GM12878 (cell line): ENCODE measurements around the gene MYOD1. TPM values are rescaled to one million over a fixed set of nuclear protein-coding genes. Genes with fewer than 3 reads are reported as not detected.

Source experiments
- ATAC-seq: fragments of 200-7000 bp; cut with Tn5 transposase; 3 replicates; pipeline ENCODE4 v1.9.1; 2020; ENCODE audit warnings: mild to moderate bottlenecking, moderate library complexity
- BruUV-seq: library from RNA; stranded (reverse); fragments of 400-500 nt; replicated peaks from 2 replicates; lab custom pipeline; 2021; lab: Mats Ljungman, UMichigan
- CTCF ChIA-PET: fragments of 300-600 bp; sonication (Branson Sonifier 250); formaldehyde crosslinking; extraction: SDS; loops from one replicate; lab custom pipeline; 2021; ENCODE audit warnings: inconsistent platforms; lab: Yijun Ruan, JAX
- POLR2A ChIA-PET: fragments of 350-600 bp; formaldehyde crosslinking; extraction: SDS; loops from one replicate; lab custom pipeline; 2021; ENCODE audit warnings: inconsistent platforms; lab: Charles Lee
- RAD21 ChIA-PET: fragments of 300-600 bp; sonication (Branson Sonifier 250); formaldehyde crosslinking; loops from one replicate; lab custom pipeline; 2023; ENCODE audit warnings: antibody characterized with exemption; ENCODE audit not compliant: unreplicated experiment; lab: Charles Lee
- SMC1A ChIA-PET: fragments of 300-600 bp; sonication (Branson Sonifier 250); formaldehyde crosslinking; loops from one replicate; lab custom pipeline; 2023; ENCODE audit not compliant: unreplicated experiment, uncharacterized antibody; lab: Charles Lee
- DNase-seq: peaks from one replicate; pipeline ENCODE4 v3.0.0-alpha.2; 2011; ENCODE audit warnings: low read depth, low spot score
- FAIRE-seq: peaks from 3 replicates; lab custom pipeline; 2011; peaks lifted over from hg19 to GRCh38; lab: Jason Lieb, UNC
- H2AFZ ChIP-seq: 2 replicates; pipeline ENCODE4 v1.6.0; 2011; ENCODE audit warnings: low read depth, low read length, control low read depth; ENCODE audit not compliant: control insufficient read depth
- H3K27ac ChIP-seq: 2 replicates; pipeline ENCODE4 v1.5.1; 2011; ENCODE audit warnings: control low read depth; ENCODE audit not compliant: control insufficient read depth, insufficient read depth
- H3K27me3 ChIP-seq, 2 experiments: replicated peaks in 1 of 2; 2 replicates each; pipeline versions ENCODE4 v1.6.0 to v1.6.1; 2011; ENCODE audit warnings: low read length in 1 of 2; ENCODE audit not compliant: control insufficient read depth in 2 of 2, insufficient read depth in 2 of 2
- H3K36me3 ChIP-seq, 2 experiments: 2 replicates each; pipeline ENCODE4 v1.5.1; 2011; ENCODE audit warnings: low read length in 1 of 2; ENCODE audit not compliant: control insufficient read depth in 2 of 2, insufficient read depth in 2 of 2
- H3K4me1 ChIP-seq: 2 replicates; pipeline ENCODE4 v1.6.1; 2011; ENCODE audit warnings: mild to moderate bottlenecking, low read length, moderate library complexity, mixed read lengths; ENCODE audit not compliant: control insufficient read depth, insufficient read depth
- H3K4me2 ChIP-seq: 2 replicates; pipeline ENCODE4 v1.6.0; 2011; ENCODE audit warnings: control low read depth; ENCODE audit not compliant: control insufficient read depth, insufficient read depth
- H3K4me3 ChIP-seq: fragments of 200-600 bp; sonication (generic); 2 replicates; pipeline ENCODE4 v1.5.1; 2016
- H3K79me2 ChIP-seq: 2 replicates; pipeline ENCODE4 v1.6.0; 2011; ENCODE audit warnings: low read length; ENCODE audit not compliant: control insufficient read depth, insufficient read depth
- H3K9ac ChIP-seq: 2 replicates; pipeline ENCODE4 v1.8.0; 2011; ENCODE audit warnings: low read length, control low read depth, mixed read lengths; ENCODE audit not compliant: control insufficient read depth, insufficient read depth
- H3K9me3 ChIP-seq: replicated peaks from 3 replicates; pipeline ENCODE4 v1.5.1; 2011; ENCODE audit warnings: mild to moderate bottlenecking, low read length; ENCODE audit not compliant: control insufficient read depth, insufficient read depth
- H4K20me1 ChIP-seq: 2 replicates; pipeline ENCODE4 v1.6.0; 2011; ENCODE audit not compliant: control insufficient read depth, insufficient read depth
- ATF7 ChIP-seq: fragments of 450-650 bp; IDR thresholded peaks from 2 replicates; pipeline ENCODE4 v1.6.1; 2016; ENCODE audit warnings: low read depth, mild to moderate bottlenecking
- CBFB ChIP-seq: IDR thresholded peaks from 2 replicates; pipeline ENCODE4 v1.6.1; 2016; ENCODE audit warnings: antibody characterized with exemption, low read depth
- CUX1 ChIP-seq: IDR thresholded peaks from 2 replicates; pipeline ENCODE4 v1.6.1; 2012; ENCODE audit warnings: improper control_type of control experiment, low read depth, low read length; ENCODE audit not compliant: insufficient replicate concordance
- DPF2 ChIP-seq: fragments of 450-650 bp; IDR thresholded peaks from 2 replicates; pipeline ENCODE4 v1.6.1; 2017; ENCODE audit warnings: mild to moderate bottlenecking
- EED ChIP-seq: sonication (generic); IDR thresholded peaks from 2 replicates; pipeline ENCODE4 v1.6.1; 2016; ENCODE audit warnings: antibody characterized with exemption, low read depth
- HSF1 ChIP-seq: fragments of 150-350 bp; IDR thresholded peaks from 2 replicates; pipeline ENCODE4 v1.6.1; 2014; ENCODE audit warnings: mild to moderate bottlenecking, low read depth, low read length
- KAT2A ChIP-seq: conservative IDR thresholded peaks from 2 replicates; pipeline ENCODE4 v1.6.1; 2011; ENCODE audit warnings: low read depth, low read length; ENCODE audit not compliant: control insufficient read depth
- LARP7 ChIP-seq: fragments of 450-650 bp; IDR thresholded peaks from 2 replicates; pipeline ENCODE4 v1.6.1; 2017; ENCODE audit warnings: mild to moderate bottlenecking
- NFYB ChIP-seq: IDR thresholded peaks from 2 replicates; pipeline ENCODE4 v1.6.1; 2011; ENCODE audit warnings: low read depth, mild to moderate bottlenecking, low read length, improper control_type of control experiment, moderate library complexity; ENCODE audit not compliant: insufficient read depth
- NKRF ChIP-seq: fragments of 450-650 bp; conservative IDR thresholded peaks from 2 replicates; pipeline ENCODE4 v1.6.1; 2017; ENCODE audit warnings: mild to moderate bottlenecking, moderate library complexity
- RAD51 ChIP-seq: fragments of 450-650 bp; IDR thresholded peaks from 2 replicates; pipeline ENCODE4 v1.6.1; 2016; ENCODE audit warnings: moderate library complexity, mild to moderate bottlenecking, inconsistent platforms
- RCOR1 ChIP-seq: conservative IDR thresholded peaks from 2 replicates; pipeline ENCODE4 v1.6.1; 2012; ENCODE audit warnings: low read depth, low read length, improper control_type of control experiment
- SIN3A ChIP-seq: IDR thresholded peaks from 2 replicates; pipeline ENCODE4 v1.6.1; 2012; ENCODE audit warnings: low read depth, low read length, improper control_type of control experiment
- TARDBP ChIP-seq: IDR thresholded peaks from 2 replicates; pipeline ENCODE4 v1.6.1; 2016; ENCODE audit warnings: borderline replicate concordance
- ZNF384 ChIP-seq: IDR thresholded peaks from 2 replicates; pipeline ENCODE4 v1.6.1; 2012; ENCODE audit warnings: low read depth, mild to moderate bottlenecking, low read length, improper control_type of control experiment, borderline replicate concordance
- WGBS: methylation state at CpG from one replicate; pipeline ENCODE4 v1.1.6; 2016; ENCODE audit warnings: low lambda C conversion rate; ENCODE audit not compliant: insufficient replicate concordance, insufficient coverage; ENCODE audit errors: missing lambda C conversion rate; 5-methylcytosine and 5-hydroxymethylcytosine counted together
- in situ Hi-C: fragments of 300-500 bp; cut with MboI; formaldehyde crosslinking; loops from 9 replicates; pipeline ENCODE4 v1.14.3; 2018; ENCODE audit warnings: mixed read lengths
- intact Hi-C: fragments of 100-400 bp; cut with micrococcal nuclease; formaldehyde crosslinking; loops from one replicate; pipeline ENCODE4 v1.14.2; 2022; ENCODE audit not compliant: unreplicated experiment
- polyA plus RNA-seq, 11 experiments: library from polyadenylated mRNA; depleted of rRNA in 4 of 11; unstranded in 6 of 11; stranded (reverse) in 5 of 11; fragments of >200 nt; fragmentation: Nextera tagmentation in 4 of 11; fragmentation: Illumina TruSeq in 1 of 11; extraction: Ambion mirVana in 4 of 11; extraction: Trizol in 1 of 11; gene quantifications; 1 replicate in 1 of 11; 2 replicates in 10 of 11; pipeline versions ENCODE4 v1.2.1 to v1.2.3, GENCODE V29; 2011 to 2016; ENCODE audit warnings: inconsistent platforms in 2 of 11, missing spikeins in 2 of 11, low read depth in 1 of 11
- total RNA-seq, 4 experiments: library from RNA; depleted of rRNA in 3 of 4; stranded (reverse); fragments of >200 nt in 3 of 4; fragmentation: Illumina TruSeq in 1 of 4; extraction: Trizol in 1 of 4; gene quantifications; 2 replicates each; pipeline versions ENCODE4 v1.2.1 to v1.2.3, GENCODE V29; 2013 to 2021

MYOD1 gene
- total and polyA plus RNA-seq, 10 of the 15 experiments (the other 5 are each of a cell fraction or from before 2014, with no cell fraction given): not detected

- no peaks in the 10 kb centered on the region for H4K20me1 ChIP-seq
- H3K4me1 ChIP-seq: no peaks in the 10 kb centered on the region
- in situ Hi-C loops: no loop called here
- H3K4me2 ChIP-seq: no peak overlapping the region
- no peak overlapping the region for H2AFZ ChIP-seq
- no peaks in the 10 kb centered on the region for H3K79me2 ChIP-seq
- ChIA-PET RAD21 (no interaction called here), POLR2A (no interaction called here), SMC1A (interaction anchor here (1.4 kb wide), 1 partner anchor 13 kb away, joined by 4 read pairs; no protein-coding TSS in a partner anchor), CTCF (interaction anchor here (1.6 kb wide), 1 partner anchor 32 kb away, joined by 4 read pairs; no protein-coding TSS in a partner anchor)
- peaks cover 0 to 2% of the 10 kb centered on the region in 2 experiments; a peak in 3 of 4 replicates for H3K27me3 ChIP-seq
- H3K27ac ChIP-seq: no peak overlapping the region
- no peak for TF ChIP-seq TARDBP
- no peak for TF ChIP-seq RCOR1
- TF ChIP-seq CUX1: no peak
- no peak for TF ChIP-seq RAD51
- TF ChIP-seq SIN3A: no peak
- no peak for TF ChIP-seq KAT2A
- no peak for TF ChIP-seq CBFB
- TF ChIP-seq HSF1: no peak
- TF ChIP-seq NKRF: no peak
- no peak for TF ChIP-seq NFYB
- no peak for TF ChIP-seq EED
- TF ChIP-seq ZNF384: no peak
- no peak for TF ChIP-seq ATF7
- TF ChIP-seq DPF2: no peak
- TF ChIP-seq LARP7: no peak
- BruUV-seq: no TSS peak
- ATAC-seq (no peak), FAIRE-seq (no peak), DNase-seq (no peak)
- H3K36me3 ChIP-seq: no peaks in the 10 kb centered on the region
- no peak overlapping the region for H3K9ac ChIP-seq
- no peaks in the 10 kb centered on the region for H3K9me3 ChIP-seq
- WGBS: 40% methylated on average over 5 of the region's 5 CpGs
- H3K4me3 ChIP-seq: no peak overlapping the region
- intact Hi-C loops: no loop called here
These were observed 19.9 kb upstream of the MYOD1 start for GRCh38 chr11:17699147-17700114.
